HG03060 (cell line): Measurements from ENCODE around the gene CHP1.
"Not testable (repeated sequence)": the region's sequence is repeated elsewhere in the genome, so short reads cannot be mapped to it uniquely, and the experiment has no call there.

Experiments
- ATAC-seq: cut with Tn5 transposase; IDR thresholded peaks from one replicate; pipeline ENCODE4 v1.9.1; 2021; ENCODE audit warnings: low read depth, moderate number of reproducible peaks; ENCODE audit not compliant: unreplicated experiment

Gene CHP1

DNA sequence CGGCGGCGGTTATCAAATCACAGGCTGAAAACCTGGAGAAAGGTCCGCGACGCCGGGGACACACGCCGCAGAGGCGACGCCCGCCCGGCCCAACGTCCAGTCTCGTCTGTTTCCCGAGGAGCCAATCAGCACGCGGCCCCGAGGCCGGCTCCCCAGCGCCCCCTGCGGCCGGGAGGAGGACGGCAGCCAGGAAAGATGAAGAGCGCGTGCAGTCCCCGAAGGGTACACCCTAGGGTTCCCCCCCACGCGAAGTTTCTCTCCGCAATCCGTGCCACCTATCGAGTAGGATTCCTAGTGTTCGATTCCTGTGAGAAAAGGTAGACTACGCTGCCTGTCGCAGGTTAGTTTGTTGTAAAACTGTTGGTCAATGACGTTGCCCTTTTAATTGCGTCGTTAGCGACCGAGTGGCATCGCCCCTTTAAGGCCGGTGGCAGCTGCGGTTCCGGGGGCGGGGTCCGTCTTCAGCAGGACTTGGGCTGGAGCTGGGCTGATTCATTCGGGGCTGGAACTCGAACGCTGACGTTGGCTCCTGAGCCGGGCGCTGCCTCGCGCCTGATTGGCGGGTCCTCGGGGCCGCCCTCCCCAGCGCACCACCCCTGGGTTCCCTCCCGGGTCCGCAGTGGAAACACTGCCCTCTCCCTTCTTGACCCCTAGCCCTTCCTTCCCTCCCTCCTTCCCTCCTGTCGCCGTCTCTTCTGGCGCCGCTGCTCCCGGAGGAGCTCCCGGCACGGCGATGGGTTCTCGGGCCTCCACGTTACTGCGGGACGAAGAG lies at the start of gene CHP1, which contains the start of gene EXD1:
TSS of gene CHP1 (plus strand) at position 619 of the 772 bp plus-strand sequence. CDS start at position 734, 115 bp downstream.
TSS of gene EXD1 (minus strand) at position 108 of the 772 bp plus-strand sequence. CDS start 4,182 bp downstream, outside the sequence.
- peak; percentile 79 for ATAC-seq

DNA sequence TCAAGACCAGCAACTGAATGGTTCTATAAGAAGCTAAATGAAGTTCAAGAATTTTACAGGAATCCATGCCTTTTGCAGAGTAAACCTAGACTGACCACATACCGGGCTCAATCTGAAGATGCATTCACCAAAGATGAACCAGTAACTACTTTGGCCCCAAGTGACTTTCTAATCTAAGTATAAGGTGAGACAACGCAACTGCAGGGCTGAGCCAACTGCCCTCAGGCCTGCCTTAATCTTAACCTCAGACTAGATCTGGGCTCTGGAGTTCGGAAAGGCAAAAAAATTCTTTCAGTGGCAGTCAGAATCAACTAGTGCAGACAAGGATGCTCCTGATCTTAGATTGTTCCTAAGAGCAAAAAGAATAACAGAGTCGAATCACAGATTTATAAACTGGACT lies 48.8 kb upstream of the CHP1 start:
- no peak for ATAC-seq

DNA sequence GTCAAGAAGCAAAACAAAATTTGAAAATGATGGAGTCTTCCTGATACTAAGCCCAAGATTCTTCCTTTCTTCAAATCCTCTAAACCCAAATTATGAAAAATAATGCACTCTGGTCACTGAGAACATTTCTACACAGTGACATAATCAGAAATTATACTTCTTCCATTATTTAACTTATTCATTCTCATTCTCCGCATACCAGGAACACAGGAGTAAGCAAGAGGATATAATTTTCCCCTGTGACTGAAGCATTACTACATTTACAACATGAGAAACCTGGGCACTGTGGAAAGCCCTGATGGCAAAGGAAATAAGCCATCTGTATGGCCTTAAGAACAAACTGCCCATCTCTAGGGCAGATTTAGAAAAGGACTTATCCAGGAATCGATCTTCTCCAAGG lies 47.5 kb upstream of the CHP1 start:
- ATAC-seq = no peak

DNA sequence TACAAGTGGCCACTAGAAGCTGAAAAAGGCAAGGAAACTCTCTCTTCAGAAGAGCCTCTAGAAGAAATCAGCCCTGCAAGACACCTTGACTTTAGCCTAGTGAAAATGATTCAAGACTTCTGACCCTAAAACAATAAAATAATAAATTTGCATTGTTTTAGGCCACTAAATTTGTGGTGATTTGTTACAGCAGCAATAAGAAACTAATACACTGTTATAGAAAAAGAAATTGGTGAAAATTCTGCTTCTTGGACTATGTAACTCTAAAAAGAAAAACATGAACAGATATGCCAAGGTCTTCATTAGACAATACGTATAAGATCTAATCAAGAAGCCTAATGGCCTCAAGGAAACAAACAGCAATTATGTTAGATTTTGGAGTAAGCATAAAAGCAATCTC lies 36.6 kb upstream of the CHP1 start:
- no peak for ATAC-seq

DNA sequence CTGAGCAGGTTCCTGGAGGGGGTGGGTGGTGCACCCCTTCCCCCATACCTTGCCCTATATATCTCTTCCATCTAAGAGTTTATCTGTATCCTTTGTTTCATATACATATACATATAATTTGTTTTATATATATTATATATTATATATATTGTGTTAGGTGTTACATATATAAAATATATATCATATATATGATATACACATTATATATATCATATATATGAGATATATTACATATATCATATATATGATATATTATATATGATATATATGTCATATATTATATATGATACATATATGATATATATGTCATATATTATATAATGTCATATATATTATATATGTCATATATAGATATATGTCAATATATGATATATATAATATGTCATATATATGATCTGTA lies 31.6 kb upstream of the CHP1 start:
- no peak for ATAC-seq

DNA sequence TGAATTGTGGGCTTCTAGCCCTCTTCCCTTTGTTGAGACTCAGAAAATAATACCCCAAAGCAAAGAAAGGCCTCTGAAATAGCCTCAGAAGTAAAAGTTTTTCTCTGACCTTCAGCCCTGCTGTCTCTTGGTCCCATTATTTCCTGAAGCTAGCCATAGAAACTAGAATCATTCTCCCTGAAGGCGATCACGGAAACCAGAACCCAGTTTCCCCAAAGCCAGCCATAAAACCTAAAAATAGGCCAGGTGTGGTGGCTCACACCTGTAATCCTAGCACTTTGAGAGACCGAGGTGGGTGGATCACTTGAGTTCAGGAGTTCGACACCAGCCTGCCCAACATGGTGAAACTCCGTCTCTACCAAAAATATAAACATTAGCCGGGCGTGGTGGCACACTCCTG lies 27.7 kb upstream of the CHP1 start:
- ATAC-seq = no peak

DNA sequence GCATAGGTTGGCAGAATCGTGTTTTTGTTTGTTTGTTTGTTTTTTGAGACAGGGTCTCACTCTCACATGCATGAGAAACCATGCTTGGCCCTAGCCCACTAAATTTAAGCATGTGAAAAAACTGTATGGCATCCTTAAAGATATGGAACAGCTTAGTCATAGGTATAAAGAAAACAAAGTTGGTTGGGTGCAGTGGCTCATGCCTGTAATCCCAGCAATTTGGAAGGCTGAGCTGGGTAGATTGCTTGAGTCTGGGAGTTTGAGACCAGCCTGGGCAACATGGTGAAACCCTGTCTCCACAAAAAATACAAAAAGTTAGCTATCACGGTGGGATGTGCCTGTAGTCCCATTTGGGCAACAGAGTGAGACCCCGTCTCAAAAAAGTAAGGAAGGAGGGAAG lies 25.8 kb upstream of the CHP1 start:
- ATAC-seq = no peak

DNA sequence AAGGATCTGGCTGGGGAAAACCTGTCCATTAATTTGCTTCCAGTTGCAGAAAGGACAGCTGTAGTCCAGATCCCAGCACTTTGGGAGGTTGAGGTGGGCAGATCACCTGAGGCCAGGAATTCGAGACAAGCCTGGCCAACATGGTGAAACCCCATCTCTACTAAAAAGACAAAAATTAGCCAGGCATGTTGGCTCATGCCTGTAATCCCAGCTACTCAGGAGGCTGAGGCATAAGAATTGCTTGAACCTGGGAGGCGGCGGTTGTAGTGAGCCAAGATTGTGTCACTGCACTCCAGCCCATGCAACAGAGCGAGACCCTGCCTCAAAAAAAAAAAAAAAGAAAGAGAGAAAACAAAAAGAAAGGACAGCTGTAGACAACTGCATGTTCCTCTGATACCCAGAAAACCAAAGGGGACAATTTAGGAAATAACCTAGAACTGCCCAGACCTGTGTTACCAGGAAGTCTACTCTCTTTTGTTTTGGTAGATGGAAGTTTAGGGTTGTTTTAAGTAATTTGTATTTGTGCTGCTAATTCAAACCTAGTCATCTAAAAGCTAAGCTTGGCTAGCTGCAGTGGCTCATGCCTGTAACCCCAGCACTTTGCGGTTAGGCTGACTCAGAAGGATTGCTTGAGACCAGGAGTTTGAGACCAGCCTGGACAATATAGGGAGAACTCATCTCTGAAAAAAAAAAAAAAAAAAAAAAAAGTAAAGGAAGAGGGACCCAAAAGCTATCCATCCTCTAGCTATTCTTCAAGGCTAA lies 23.2 kb upstream of the CHP1 start:
- ATAC-seq = no peak

DNA sequence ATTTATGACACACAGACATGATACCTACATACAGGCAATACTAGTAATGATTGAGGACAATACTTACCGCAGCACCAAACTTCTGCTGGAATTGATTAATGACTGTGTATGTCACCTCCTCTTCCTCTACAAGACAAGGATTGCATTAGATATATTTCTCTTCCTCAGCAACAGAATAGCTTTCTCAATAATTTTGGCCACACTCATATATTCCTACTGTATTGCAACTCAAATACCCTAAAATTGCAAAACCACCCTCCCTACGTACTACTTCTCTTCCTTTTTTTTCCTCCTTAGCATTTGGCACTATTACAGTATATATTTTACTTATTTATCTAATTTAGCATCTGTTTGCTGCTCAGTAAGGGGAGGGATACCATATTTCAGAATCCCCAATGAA lies 15.4 kb upstream of the CHP1 start:
- ATAC-seq = no peak

DNA sequence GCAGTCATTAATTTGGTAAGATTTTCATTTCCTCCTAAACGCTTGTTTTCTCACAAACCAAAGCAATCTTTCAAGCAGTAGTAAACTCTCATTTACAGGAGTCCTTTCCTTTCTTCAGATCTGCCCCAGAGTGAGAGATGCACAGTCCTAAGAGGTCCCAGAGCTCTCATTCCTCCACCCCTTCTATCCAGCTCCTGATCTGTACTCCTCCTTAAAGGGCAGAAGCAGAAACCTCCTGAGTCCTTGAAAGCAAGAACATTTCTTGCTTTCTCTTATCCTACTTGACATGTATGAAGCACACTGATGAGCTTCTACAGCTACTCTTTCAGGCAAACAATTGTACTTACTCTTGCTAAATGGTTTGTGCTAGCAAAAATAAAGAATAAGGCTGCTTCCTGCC lies 12.2 kb upstream of the CHP1 start:
- no peak for ATAC-seq

DNA sequence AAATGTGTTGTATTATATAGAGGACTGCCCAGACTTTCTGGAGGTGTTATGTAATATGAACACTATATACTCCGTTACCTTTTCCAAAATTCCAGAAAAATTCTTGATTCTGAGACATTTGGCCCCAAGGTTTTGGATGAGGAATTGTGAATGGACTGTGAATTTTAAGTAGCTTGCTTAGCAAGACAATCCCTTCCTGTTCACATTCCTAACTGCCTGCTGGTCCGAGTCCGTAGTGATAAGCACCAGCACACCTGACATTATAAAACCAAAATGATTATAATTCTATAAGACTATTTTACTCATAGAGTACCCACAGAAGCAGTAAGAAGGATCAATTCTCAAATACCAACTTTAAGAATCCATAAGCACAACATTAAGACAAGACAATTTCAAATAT lies 11.7 kb upstream of the CHP1 start:
- ATAC-seq = no peak

DNA sequence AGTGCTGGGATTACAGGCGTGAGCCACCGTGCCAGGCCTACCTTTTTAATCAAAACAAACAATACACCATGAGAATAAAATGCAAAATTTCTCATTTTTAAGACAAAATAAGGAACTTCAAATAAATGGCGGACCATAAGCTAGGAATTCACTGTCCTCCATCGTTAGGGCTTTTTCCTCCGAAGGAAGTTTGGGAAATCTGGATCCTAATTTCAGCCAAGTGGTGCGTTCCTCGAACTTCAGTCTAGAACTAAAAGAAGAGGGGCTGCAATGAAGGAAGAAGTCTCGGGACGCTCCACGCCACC lies 771 bp upstream of the CHP1 start:
- ATAC-seq = no peak

DNA sequence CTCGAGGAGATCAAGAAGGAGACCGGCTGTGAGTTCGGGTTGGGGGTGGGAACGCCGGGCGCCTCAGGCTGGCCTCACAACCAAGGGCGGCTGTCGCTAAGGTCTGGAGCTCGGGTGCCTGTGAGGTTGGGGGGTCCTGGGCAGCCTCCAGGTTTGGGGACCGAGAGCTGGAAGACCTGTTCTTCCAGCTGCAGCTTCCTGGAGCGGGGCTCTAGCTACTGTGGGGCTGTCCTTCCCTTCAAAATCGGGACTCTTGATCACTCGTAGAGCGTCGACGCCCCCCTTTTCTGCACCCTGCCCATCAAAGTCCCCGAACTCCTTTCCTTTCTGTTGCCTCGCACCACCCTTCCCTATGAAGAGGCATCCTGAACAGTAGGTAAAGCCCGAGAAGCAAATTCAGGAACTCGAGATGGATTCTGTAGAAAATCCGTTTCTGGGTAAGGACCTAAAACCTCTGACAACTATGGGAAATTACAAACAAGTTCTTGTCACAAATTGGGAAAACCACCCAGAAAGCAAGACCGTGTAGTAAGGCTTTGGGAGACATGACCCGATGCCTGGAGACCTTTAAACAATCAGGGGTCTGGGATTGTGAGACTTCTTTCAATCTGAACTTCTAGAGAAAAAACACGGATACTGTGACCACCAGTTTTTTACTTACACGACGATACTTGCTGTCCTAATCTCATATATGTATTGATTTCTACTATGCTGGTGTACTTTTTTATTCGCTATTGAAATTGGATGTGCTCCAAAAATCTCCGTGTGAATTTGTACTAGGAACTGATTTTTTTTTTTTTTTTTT lies 556 bp downstream of the CHP1 start:
- ATAC-seq = no peak

DNA sequence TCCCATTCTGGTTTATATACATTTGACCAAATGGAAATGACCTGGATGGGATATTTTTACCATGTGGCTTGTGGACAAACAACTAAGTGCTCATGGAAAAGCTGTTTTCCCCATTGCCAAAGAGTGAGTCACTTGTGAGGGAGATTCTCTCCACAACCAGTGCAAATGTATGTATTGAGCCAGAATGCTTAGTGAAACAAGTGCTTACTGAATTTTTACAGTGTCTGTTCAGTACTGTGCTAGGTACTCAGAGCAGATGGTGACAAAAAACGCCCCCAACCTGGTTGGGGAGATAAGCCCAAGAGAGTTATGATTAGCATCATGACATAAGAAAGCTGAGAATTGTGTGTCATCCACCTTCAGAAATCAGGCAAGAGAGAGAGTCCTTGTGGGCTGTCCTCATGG lies 2.3 kb downstream of the CHP1 start:
- no peak for ATAC-seq

DNA sequence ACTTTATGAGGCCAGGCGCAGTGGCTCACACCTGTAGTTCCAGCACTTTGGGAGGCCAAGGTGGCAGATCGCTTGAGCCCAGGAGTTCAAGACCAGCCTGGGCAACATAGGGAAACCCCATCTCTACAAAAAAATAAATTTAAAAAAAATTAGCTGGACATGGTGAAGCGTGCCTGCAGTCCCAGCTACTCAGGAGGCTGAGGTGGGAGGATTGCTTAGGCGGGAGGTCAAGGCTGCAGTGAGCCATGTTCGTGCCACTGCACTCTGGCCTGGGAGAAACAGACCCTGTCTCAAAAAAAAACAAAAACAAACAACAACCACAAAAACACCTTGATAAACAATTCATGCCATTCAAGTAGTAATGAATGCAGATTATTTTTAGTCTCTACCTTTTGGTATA lies 4.2 kb downstream of the CHP1 start:
- ATAC-seq = not testable (repeated sequence)

DNA sequence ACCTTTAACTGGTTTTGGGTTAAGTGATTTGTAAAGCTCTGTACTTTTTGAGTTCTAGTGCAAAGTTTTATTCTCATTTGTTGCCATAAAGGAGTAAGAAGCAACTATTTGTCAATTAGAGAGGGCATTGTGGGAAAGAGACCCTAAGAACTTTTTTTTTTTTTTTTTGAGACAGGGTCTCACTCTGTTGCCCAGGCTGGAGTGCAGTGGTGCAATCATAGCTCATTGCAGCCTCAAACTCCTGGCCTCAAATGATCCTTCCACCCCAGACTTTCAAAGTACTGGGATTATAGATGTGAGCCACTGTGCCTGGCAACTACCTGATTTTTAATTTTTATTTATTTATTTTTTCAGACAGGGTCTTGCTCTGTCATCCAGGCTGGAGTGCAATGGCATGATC lies 4.9 kb downstream of the CHP1 start:
- ATAC-seq = no peak

DNA sequence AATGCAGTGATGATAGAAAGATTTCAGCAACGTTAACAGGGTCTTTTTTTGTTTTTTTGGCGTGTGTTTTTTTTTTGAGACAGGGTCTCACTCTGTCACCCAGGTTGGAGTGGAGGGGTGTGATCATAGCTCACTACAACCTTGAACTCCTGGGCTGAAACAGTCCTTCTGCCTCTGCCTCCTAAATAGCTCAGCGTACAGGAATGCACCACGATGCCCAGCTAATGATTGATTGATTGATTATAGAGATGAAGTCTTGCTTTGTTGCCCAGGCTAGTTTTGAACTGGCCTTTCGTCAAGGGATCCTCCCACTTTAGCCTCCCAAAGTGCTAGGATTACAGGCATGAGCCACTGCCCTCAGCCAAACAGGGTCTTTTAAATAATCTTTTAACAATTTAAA lies 7.0 kb downstream of the CHP1 start:
- no peak for ATAC-seq

DNA sequence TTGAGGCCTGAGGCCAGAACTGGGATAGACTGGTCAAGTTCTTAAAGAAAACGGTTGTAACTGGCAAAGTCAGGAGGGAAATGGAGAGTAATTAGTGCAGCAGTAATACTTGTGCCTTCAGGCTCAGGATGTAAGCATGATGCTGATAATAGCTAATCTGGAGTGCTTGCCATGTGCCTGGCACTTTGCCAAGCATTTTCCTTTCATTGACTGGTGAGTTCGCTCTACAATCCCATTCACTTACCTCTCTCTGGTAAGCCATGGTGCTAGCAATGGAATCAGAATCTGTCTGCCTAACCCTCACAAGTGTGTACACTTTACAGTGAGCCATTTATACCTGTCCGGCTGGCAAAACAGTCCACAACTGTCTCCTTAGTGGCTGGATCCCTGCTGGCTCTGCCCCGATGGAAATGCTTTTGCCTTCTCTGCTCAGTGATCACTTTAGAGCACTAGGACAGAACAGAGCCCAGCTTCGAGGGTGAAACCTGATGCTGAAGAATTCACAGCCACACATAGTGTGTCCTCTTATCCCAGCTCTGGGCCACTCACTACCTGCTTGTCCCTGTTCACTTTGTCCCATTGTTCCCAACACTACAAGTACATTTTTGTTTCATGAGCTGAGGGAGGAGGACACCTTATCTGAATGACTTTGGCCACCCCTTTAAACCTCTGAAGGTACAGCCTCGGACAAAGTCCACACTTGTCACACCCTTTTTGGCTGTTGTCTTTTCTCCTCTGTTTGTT lies 10.3 kb downstream of the CHP1 start:
- no peak for ATAC-seq

DNA sequence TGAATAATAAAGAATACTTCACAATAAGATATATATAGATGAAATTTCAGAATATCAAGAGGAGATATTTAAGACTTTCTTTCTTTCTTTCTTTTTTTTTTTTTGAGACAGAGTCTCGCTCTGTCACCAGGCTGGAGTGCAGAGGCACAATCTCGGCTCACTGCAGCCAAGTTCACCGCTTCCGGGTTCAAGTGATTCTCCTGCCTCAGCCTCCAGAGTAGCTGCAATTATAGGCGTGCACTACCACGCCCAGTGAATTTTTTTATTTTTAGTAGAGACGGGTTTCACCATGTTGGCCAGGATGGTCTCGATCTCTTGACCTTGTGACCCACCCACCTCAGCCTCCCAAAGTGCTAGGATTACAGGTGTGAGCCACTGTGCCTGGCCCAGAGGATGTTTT lies 19.7 kb downstream of the CHP1 start:
- not testable (repeated sequence) for ATAC-seq

DNA sequence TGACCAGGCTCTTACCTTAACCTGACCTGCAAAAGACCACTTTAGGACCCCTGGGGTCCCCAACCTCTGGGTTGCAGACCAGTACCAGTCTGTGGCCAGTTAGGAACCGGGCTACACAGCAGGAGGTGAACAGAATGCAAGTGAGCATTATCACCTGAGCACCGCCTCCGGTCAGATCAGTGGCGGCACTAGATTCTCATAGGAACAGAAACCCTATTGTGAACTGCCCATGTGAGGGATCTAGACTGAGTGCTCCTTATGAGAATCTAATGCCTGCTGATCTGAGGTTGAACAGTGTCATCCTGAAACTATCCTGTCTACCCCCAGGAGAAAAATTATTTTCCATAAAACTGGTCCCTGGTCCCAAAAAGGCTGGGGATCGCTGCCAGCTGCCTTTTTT lies 20.3 kb downstream of the CHP1 start:
- ATAC-seq = no peak

DNA sequence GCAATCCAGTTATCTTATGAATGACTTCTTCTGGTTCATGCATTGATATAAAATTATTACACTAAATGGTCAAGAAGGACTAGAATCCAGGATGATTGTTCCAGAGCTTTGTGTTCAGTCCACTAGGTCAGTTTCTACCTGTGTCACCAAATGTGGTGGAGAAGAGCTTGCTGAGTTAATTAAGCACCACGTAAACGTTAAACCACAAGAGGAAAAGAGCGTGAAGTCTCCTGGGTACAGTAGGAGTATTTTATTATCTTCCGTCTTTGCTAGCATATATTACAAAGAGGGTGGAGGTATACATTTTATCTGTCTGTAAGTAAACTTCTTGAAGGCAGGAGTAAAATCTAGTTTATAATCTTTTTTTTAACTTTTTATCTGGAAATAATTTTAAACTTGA lies 23.5 kb downstream of the CHP1 start:
- ATAC-seq = no peak
